ENCODE data around the gene SKOR1. TPM values are rescaled to one million over a fixed set of nuclear protein-coding genes. Genes with fewer than 3 reads are reported as not detected.

Gene SKOR1
- total and polyA plus RNA-seq, 2 of the 8 experiments (the other 6 are each of a cell fraction or from before 2014, with no cell fraction given): 0.03 to 0.11 TPM

DNA sequence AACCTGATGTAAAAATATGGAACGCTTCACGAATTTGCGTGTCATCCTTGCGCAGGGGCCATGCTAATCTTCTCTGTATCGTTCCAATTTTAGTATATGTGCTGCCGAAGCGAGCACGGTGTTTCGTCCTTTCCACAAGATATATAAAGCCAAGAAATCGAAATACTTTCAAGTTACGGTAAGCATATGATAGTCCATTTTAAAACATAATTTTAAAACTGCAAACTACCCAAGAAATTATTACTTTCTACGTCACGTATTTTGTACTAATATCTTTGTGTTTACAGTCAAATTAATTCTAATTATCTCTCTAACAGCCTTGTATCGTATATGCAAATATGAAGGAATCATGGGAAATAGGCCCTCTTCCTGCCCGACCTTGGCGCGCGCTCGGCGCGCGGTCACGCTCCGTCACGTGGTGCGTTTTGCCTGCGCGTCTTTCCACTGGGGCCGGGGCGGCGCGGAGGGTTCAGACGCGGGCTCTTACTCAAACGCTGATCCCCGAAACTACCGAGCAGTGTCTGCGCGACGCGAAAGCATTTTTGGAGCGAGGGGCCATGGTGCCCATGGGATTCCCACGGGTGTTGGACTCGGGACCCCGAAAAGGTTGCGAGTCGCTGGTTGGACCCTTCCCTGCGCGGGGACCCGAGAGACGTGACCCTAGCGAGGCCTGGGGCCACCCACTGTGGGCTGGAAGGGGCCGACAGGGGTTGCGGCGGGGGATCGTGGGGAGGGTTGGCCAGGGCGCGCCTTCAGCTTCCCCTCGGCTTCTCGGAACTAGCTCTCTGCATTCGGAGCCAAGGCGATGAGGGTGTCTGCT lies 14.8 kb downstream of the SKOR1 start, which contains the start of gene RNU6-1 (continued):
- peak; percentile 75 for TF ChIP-seq BACH1 (IDR thresholded peaks at IDR 0.05; ENCODE audit: low read length)
- TF ChIP-seq POLR2AphosphoS5 (IDR thresholded peaks at IDR 0.05; ENCODE audit: low read depth, low read length): no peak
- TF ChIP-seq BRCA1 (IDR thresholded peaks at IDR 0.05; ENCODE audit: low read depth, low read length): no peak
- 0 out of 2 replicates have a peak, but pooled peaks have one; percentile 14 for TF ChIP-seq JUND (IDR thresholded peaks at IDR 0.05; ENCODE audit: low read length)
- TF ChIP-seq KDM5A (IDR thresholded peaks at IDR 0.05; ENCODE audit: low read length): no peak
- TF ChIP-seq BCL11A (IDR thresholded peaks at IDR 0.05; ENCODE audit: low read depth in 2 of 2, low read length in 2 of 2): no peak
- TF ChIP-seq, protein P1, sequence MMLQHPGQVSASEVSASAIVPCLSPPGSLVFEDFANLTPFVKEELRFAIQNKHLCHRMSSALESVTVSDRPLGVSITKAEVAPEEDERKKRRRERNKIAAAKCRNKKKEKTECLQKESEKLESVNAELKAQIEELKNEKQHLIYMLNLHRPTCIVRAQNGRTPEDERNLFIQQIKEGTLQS (IDR thresholded peaks at IDR 0.05; ENCODE audit: insufficient read depth, low read depth, low read length): peak; percentile 84
- TF ChIP-seq, protein P2, sequence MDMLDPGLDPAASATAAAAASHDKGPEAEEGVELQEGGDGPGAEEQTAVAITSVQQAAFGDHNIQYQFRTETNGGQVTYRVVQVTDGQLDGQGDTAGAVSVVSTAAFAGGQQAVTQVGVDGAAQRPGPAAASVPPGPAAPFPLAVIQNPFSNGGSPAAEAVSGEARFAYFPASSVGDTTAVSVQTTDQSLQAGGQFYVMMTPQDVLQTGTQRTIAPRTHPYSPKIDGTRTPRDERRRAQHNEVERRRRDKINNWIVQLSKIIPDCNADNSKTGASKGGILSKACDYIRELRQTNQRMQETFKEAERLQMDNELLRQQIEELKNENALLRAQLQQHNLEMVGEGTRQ (IDR thresholded peaks at IDR 0.05; ENCODE audit: low read length): peak; percentile 93
- TF ChIP-seq SIX5 (IDR thresholded peaks at IDR 0.05; ENCODE audit: low read depth, low read length): no peak
- TF ChIP-seq SIN3A (conservative IDR thresholded peaks at IDR 0.05 in 1 of 2, IDR thresholded peaks at IDR 0.05 in 1 of 2; ENCODE audit: low read depth in 1 of 2, low read length in 2 of 2): no peak; a peak in 1 of 4 replicates
- TF ChIP-seq POLR2A (IDR thresholded peaks at IDR 0.05; ENCODE audit: control extremely low read depth in 1 of 2, low read depth in 2 of 2, low read length in 2 of 2): peak in 1 of 2 experiments; percentile 59; a peak in 2 of 3 replicates
- no peak for TF ChIP-seq YY1 (IDR thresholded peaks at IDR 0.05; ENCODE audit: low read depth, low read length)
- TF ChIP-seq GABPA (IDR thresholded peaks at IDR 0.05; ENCODE audit: borderline replicate concordance, insufficient read depth, low read length): no peak
- TF ChIP-seq, protein P3, sequence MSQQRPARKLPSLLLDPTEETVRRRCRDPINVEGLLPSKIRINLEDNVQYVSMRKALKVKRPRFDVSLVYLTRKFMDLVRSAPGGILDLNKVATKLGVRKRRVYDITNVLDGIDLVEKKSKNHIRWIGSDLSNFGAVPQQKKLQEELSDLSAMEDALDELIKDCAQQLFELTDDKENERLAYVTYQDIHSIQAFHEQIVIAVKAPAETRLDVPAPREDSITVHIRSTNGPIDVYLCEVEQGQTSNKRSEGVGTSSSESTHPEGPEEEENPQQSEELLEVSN (IDR thresholded peaks at IDR 0.05): no peak
- no peak for TF ChIP-seq EGR1 (IDR thresholded peaks at IDR 0.05; ENCODE audit: borderline replicate concordance, low read depth, low read length)
- peak; percentile 83 to 86; a peak in 3 of 4 replicates for TF ChIP-seq HDAC2 (IDR thresholded peaks at IDR 0.05; ENCODE audit: borderline replicate concordance in 1 of 2, low read depth in 2 of 2, low read length in 2 of 2)
- TF ChIP-seq RBBP5 (IDR thresholded peaks at IDR 0.05; ENCODE audit: borderline replicate concordance, low read depth, low read length): peak; percentile 100
- TF ChIP-seq SIRT6 (IDR thresholded peaks at IDR 0.05; ENCODE audit: low read length): no peak
- TF ChIP-seq NRF1 (IDR thresholded peaks at IDR 0.05; ENCODE audit: low read depth, low read length): no peak; the same call in 1 of the 2 replicates
- no peak for TF ChIP-seq GTF2F1 (IDR thresholded peaks at IDR 0.05; ENCODE audit: borderline replicate concordance, low read depth, low read length)
